AG04449 (cell line): ENCODE results near the gene TAF7L.

Experiments
- CTCF ChIA-PET: fragments of 350-600 bp; formaldehyde crosslinking; extraction: SDS; loops from one replicate; lab custom pipeline; 2021; ENCODE audit warnings: antibody characterized with exemption; lab: Yijun Ruan, JAX
- POLR2A ChIA-PET: fragments of 400-600, 350-600 bp; formaldehyde crosslinking; extraction: SDS; loops from one replicate; lab custom pipeline; 2020; ENCODE audit warnings: antibody characterized with exemption, inconsistent platforms; lab: Yijun Ruan, JAX
- DNase-seq: peaks from one replicate; pipeline ENCODE4 v3.0.0-alpha.2; 2010; ENCODE audit warnings: low read depth, low spot score
- H3K4me3 ChIP-seq: 2 replicates; pipeline ENCODE4 v1.5.1; 2011; ENCODE audit warnings: low read depth, mild to moderate bottlenecking, control low read depth, low read length
- CTCF ChIP-seq: IDR thresholded peaks from one replicate; pipeline ENCODE4 v1.5.1; 2011; ENCODE audit warnings: mild to moderate bottlenecking, moderate library complexity, low read length, control low read depth, inconsistent platforms; ENCODE audit not compliant: insufficient read depth; ENCODE audit errors: missing control alignments

TAF7L gene

DNA sequence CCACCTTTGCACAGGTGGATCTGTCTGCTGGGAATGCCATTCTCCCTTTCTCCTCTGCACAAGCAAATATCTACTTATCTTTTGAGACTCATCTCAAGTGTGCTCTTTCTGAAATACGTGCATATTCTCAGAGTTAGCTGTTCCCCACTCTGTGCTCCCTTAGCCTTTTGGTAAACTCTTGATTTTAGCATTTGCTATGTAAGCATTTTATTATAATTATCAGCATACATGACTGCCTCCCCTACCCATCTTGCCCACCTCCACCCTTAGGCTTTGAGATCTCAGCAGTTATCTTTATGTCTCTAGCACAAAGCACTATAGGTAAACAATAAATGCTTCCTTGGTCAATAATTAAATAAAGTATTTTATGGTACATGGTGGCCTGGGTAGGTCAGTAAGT is 60.1 kb downstream of the TAF7L start:
- TF ChIP-seq CTCF, result no peak
- CTCF ChIA-PET, result no interaction called here

GRCh38 chrX:101230636-101231035 is 60.5 kb downstream of the TAF7L start:
- CTCF ChIA-PET, result no interaction called here
- no peak for TF ChIP-seq CTCF
- H3K4me3 ChIP-seq, result no peak overlapping the region
- POLR2A ChIA-PET, result no interaction called here
- DNase-seq, result no peak

More for the DNA sequence above, 60.1 kb downstream of the TAF7L start:
- no peak for DNase-seq
- POLR2A ChIA-PET, result no interaction called here
- no peak overlapping the region for H3K4me3 ChIP-seq

DNA sequence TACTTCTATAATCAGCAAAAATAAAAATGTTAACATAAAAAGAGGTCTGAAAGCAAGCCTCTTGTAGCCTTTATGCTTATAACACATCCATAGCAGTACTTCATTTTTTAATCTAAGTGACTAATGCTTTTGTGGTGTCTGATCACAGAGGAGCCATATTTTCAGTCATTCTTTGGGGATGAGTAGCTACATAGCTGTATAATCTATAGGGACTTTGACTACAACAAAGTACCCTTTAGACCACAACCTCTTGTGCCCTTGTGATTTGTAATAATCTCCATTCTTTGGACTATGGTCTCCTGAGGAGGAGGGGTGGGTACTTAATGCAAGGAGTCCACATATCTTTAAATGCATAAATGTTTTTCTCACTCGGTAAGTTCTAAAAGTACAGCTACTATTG is 62.0 kb downstream of the TAF7L start:
- no peak overlapping the region for H3K4me3 ChIP-seq
- CTCF ChIA-PET, result interaction anchor here (0.6 to 1.1 kb wide), 4 partner anchors 15 to 558 kb away, joined by 3 read pairs; no protein-coding TSS in a partner anchor
- POLR2A ChIA-PET, result interaction anchor here (1.2 kb wide), 1 partner anchor 9 kb away, joined by 5 read pairs; no protein-coding TSS in a partner anchor
- TF ChIP-seq CTCF, result no peak
- peak; percentile 50 for DNase-seq

DNA sequence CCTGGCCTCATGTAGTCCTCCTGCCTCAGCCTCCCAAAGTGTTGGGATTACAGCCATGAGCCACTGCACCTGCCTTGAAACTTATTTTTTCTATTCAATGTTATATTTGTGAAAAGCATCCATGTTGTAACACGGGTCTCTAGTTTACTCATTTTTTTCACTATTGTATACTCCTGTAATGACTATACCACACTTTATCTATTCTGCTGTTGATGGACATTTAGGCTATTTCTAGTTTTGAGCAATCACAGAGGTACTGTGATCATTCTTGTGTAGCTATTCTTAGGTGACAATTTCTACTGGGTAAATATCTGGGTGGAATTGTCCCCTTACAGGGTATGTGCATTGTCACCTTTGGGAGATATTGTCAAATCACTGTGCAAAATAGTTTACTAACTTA is 67.9 kb downstream of the TAF7L start:
- CTCF ChIA-PET, result no interaction called here

DNA sequence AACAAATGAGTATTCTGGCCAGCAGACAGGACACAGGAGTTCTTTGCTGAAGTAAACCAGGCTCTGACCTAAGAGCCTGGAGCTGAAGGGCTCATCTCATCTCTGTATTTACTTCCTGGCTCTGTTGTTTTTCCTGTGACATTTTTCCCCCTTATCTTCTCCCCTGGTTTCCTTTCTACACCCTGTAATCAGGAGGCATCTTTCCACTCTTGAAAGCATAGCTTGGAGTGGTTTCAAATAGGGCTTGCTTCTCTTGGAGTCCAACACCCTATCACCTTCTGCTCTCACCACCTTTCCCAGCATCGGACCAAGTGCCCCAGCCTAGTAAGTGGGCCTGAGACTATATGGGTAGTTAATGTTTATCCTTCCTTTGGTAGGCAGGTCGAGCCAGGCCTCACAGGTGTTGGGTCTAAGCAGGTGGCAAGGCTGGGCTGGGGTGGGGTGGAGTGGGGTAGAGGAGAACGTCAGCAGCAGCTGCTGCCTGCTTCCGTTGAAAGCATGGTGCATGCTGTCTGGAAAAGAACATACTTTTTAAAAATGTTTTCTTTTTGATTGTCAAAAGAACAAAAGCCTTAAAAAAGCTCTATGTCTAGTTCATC is 70.4 kb downstream of the TAF7L start:
- peak overlapping the region; percentile 53 for H3K4me3 ChIP-seq
- ChIA-PET CTCF (no interaction called here), POLR2A (interaction anchor here (1.3 kb wide), 1 partner anchor 9 kb away, joined by 5 read pairs; no protein-coding TSS in a partner anchor)
- no peak for DNase-seq
- no peak for TF ChIP-seq CTCF

More for the DNA sequence above, 67.9 kb downstream of the TAF7L start:
- POLR2A ChIA-PET, result no interaction called here
- TF ChIP-seq CTCF, result no peak
- no peak for DNase-seq
- H3K4me3 ChIP-seq, result no peak overlapping the region

DNA sequence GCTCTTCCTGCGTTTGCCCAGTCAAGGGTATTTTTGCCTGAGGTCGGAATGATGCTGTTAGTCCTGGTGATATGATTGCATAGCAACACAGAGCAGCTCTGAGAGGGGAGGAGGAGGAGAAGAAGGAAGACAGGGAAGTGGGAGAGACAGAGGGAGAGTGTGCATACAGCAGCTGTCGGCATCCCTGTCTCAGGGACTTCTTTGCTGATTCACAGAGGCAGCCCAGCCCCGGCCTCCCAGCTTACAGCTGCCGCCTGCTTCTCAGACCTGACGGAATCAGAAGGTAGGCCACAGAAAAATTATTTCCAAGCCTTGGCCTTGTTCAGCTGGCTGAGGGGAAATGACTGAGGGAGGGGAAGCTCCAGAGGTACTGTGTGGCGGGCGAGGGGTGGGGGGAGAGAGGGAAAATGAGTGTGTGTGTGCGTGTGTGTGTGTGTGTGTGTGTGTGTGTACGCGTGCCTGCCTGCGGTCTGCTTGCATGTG is 71.2 kb downstream of the TAF7L start:
- CTCF ChIA-PET, result no interaction called here

More for the DNA sequence above, 71.2 kb downstream of the TAF7L start:
- no peak for DNase-seq
- H3K4me3 ChIP-seq, result peak overlapping the region; percentile 53
- POLR2A ChIA-PET, result interaction anchor here (0.7 to 1.3 kb wide), 3 partner anchors 9 to 338 kb away, joined by 4 to 5 read pairs (median 4); no protein-coding TSS in a partner anchor
- TF ChIP-seq CTCF, result no peak
